Activated CD4-positive, alpha-beta T cell treated with anti-CD3 and anti-CD28 coated beads for 4 hours (primary cell): Measurements from ENCODE around the gene SARDH.

ENCODE experiments used
- DNase-seq, 2 donors: peaks; one replicate each; pipeline ENCODE4 v3.0.0-alpha.2; 2020

SARDH gene

DNA sequence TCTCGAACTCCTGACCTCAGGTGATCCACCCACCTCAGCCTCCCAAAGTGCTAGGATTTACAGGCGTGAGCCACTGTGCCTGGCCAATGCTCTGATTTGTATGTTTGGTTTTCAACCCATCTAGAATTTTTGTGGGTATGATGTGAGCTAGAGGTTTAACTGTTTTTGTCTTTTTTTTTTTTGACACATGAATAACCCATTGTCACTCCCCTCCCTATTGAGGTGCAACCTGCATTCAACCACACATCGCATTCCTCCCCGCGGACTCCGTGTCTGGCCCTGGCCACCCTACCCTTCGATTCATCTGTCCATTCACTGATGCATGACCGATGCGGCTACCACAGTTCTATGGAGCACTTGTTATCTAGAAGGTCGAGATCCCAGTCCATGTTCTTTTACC, 119.4 kb downstream of the SARDH start:
- no peak for DNase-seq

DNA sequence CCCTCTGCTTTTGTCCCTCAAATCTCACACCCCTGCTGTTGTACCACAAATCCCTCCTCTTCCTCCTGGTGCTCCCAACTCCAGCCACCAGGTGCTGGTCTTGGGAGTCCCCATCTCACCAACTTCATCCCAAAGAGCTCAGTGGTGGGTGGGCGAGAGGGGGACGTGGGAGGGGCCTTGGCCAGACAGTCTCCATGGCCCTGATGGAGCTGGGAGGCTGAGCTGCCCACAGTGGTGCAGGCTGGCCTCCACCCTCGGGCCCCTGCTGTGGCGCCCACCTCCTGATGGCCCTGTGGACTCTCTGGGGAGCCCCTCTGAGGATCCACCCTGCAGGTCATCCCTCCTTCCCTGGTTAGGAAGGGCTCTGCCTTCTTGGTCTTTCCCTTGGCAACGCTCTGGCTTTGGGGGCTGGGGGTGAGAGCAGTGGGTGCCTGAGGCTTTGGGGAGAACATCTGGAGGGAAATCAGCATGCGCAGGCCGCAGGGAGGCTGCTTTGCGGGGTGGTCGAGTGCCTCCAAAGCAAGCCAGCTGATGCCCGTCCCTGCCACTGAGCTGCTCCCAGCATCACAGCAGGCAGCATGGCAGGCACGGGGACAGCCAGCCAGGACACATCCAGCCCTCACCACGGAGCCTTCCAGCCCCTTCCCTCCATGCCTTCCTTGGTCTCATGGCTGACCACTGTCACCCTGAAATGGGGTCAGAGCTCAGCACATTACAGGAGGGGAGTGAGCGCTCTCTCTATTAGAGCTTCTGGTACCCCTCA, 121.3 kb downstream of the SARDH start:
- no peak for DNase-seq

DNA sequence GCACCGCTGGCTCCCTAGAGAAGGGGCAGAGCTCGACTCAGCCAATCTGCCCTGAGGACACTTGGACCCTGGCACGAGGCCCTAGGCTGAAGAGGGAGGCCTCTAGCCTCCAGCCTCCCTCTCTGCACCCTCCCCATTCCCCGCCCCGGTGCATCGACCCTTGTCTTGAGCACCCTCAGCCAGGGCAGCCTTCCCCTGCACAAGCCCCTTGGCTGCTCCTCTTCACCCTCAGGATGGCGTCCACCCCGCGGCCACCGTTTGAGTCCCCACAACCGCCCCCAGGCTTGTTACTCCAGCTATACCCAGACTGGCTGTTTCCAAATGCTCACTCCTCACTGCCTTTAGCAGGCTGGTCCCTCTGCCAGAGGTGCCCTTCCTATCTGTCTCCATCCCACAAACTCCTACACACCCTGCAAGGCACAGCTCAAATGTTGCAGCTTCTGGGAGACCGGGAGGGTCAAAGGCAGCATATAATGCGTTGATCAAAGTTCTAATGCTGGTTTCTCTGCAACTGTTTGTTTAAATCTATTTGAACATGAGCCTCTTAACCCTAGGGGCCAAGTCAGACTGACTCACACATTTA, 122.5 kb downstream of the SARDH start:
- no peak for DNase-seq

DNA sequence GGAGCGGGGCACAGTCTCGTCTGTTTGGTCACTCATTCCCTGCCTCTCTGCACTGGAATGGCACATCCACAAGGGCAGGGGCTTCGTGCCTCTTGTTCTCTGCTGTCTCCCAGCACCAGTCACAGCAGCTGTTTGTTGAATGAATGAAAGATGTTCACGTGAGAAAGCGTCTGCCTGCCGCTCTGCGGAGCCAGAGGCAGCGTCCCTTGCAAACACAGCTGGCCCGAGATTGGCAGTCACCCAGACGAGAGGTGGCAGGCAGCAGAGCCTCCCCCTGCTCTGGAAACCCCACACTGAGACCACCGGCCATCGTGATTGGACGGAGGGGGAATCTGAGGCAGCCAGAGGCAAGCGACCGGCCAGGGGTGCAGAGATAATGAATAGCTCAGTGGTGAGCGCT, 123.0 kb downstream of the SARDH start:
- no peak for DNase-seq

DNA sequence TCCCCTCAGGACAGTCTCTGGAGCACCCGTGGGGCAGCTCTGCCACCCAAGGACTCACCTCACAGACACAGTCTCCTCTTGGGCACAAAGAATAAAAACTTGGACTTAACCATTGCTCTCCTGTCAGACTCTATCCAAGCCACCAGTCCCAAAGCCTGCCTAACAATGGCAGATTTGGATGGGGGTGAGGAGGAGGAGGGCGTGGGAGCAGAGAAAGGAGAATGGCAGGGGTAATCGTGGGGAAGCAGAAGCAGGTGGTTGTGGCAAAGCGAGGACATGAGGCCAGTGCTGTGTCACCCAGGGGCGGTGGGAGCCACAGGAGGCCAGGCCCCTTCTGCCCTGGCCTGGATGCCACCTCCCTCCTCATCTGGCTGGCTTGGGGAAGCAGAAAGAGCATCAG, 123.5 kb downstream of the SARDH start:
- DNase-seq, result no peak

DNA sequence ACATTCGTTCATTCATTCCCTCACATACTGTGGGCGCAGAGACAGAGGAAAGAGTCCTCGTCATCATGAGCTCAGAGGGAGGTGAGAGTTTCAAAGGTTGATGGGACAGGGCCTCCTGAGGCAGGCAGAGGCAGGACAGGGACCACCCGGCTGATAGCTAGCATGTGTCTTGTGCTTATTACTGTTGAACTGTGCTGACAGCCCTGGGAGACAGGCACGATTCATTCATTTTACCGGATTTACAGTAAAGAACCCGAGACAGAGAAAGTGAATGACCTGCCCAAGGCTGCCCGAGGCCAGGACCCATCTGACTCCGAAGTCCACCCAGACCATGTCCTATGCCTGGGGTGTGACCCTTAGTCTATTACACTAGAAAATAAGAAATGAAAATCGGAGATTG, 124.1 kb downstream of the SARDH start:
- no peak for DNase-seq
